Activated T-cell treated with anti-CD3 and anti-CD28 coated beads for 24 hours (primary cell): Measurements from ENCODE around the gene SRRM1.
"Not testable (repeated sequence)": the region's sequence is repeated elsewhere in the genome, so short reads cannot be mapped to it uniquely, and the experiment has no call there.

Experiments used
- DNase-seq: peaks from one replicate; pipeline ENCODE4 v3.0.0-alpha.2; 2020; ENCODE audit warnings: low read depth

SRRM1 gene

GRCh38 chr1:24694380-24694843 is 51.3 kb downstream of the SRRM1 start:
- DNase-seq = no peak

- DNase-seq = no peak
These were observed 52.3 kb downstream of the SRRM1 start for GRCh38 chr1:24695202-24695974.

- no peak for DNase-seq
These were observed 53.1 kb downstream of the SRRM1 start for GRCh38 chr1:24696041-24696755.

- DNase-seq = no peak
These were observed 53.7 kb downstream of the SRRM1 start for GRCh38 chr1:24696756-24697330.

- DNase-seq = not testable (repeated sequence)
These were observed 54.4 kb downstream of the SRRM1 start for GRCh38 chr1:24697453-24698001.

GRCh38 chr1:24698326-24698725 is 55.2 kb downstream of the SRRM1 start:
- DNase-seq = not testable (repeated sequence)

- DNase-seq = no peak
These were observed 56.5 kb downstream of the SRRM1 start for GRCh38 chr1:24699628-24700027.

- no peak for DNase-seq
These were observed 59.6 kb downstream of the SRRM1 start for GRCh38 chr1:24702511-24703293.

GRCh38 chr1:24704411-24705259 is 61.5 kb downstream of the SRRM1 start:
- DNase-seq = no peak

GRCh38 chr1:24705260-24706073 is 62.4 kb downstream of the SRRM1 start:
- DNase-seq = no peak

- DNase-seq = not testable (repeated sequence)
These were observed 62.9 kb downstream of the SRRM1 start for GRCh38 chr1:24706074-24706389.

GRCh38 chr1:24707687-24708086 is 64.6 kb downstream of the SRRM1 start:
- DNase-seq = no peak

- DNase-seq = no peak
These were observed 65.8 kb downstream of the SRRM1 start for GRCh38 chr1:24708938-24709337.

GRCh38 chr1:24709791-24710441 is 66.8 kb downstream of the SRRM1 start:
- DNase-seq = no peak

GRCh38 chr1:24711329-24711728 is 68.2 kb downstream of the SRRM1 start:
- no peak for DNase-seq

- DNase-seq = no peak
These were observed 70.1 kb downstream of the SRRM1 start for GRCh38 chr1:24713176-24713575.

GRCh38 chr1:24713736-24714135 is 70.6 kb downstream of the SRRM1 start:
- DNase-seq = no peak

GRCh38 chr1:24714859-24715520 is 71.9 kb downstream of the SRRM1 start:
- DNase-seq = no peak

GRCh38 chr1:24715658-24716057 is 72.6 kb downstream of the SRRM1 start:
- DNase-seq = no peak
